Left renal cortex interstitium (tissue), 4 donors: Measurements from ENCODE around the gene MANEA. TPM values are rescaled to one million over a fixed set of nuclear protein-coding genes. Genes with fewer than 3 reads are reported as not detected.
"Not testable (repeated sequence)": the region's sequence is repeated elsewhere in the genome, so short reads cannot be mapped to it uniquely, and the experiment has no call there.

Source experiments
- DNase-seq, 4 donors: peaks; one replicate each; pipeline ENCODE4 v3.0.0-alpha.2; 2013; ENCODE audit warnings: low read depth in 4 of 4, low spot score in 2 of 4, missing footprints in 1 of 4
- polyA plus RNA-seq, 4 donors: library from polyadenylated mRNA; unstranded; fragments of 120-200 nt; gene quantifications; one replicate each; pipeline ENCODE4 v1.2.1, GENCODE V29; 2013; ENCODE audit not compliant: insufficient read length in 4 of 4

Gene MANEA
- polyA plus RNA-seq, 4 donors: 22.2 to 31.6 (median 29.6) TPM

DNA sequence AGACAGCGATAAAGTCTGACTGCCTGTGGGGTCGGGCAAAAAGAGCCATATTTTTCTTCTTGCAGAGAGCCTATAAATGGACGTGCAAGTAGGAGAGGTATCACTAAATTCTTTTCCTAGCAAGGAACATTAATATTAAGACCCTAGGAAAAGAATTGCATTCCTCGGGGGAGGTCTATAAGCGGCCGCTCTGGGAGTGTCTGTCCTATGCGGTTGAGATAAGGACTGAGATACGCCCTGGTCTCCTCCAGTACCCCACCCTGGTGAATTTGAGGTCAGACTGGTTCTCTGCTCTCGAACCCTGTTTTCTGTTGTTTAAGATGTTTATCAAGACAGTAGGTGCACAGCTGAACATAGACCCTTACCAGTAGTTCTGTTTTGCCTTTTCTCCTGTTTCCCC is 6.9 kb downstream of the MANEA start:
- not testable (repeated sequence) for DNase-seq

DNA sequence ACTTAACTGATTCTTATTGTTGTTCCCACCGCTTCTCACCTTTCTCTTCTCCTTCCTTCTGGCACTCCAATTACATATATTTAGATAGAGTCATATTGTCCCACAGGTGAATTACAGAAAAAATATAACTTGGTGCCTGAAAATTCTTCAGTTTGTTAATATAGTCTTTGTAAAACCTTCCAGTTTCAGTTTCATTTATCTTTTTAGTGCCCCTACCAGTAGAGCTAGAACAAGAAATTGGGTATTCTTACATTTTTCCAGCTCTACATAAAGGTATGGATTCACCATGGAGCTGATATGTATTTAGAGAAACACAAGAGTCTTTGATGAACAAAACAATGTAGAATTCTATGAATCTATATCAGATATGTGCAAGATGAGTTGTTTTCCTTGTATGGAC is 10.7 kb downstream of the MANEA start:
- DNase-seq: no peak

DNA sequence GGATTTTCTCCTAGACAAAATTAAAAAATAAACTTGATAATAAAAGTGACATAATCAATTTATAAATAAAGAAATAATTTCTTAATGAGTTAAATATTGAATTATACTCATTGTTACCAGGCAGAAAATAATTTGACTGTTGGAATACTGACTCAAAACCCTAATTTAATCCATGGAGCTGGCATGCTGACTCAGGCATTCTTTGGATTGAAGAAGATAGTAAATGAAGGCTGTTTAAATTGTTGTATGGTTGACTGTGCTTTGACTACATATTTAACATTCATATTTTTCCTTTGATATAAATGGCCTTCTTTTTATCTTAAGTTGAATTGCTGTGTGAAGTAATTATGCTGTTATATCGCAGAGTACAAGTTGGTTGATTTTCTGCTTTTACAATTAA is 11.7 kb downstream of the MANEA start:
- DNase-seq: no peak

DNA sequence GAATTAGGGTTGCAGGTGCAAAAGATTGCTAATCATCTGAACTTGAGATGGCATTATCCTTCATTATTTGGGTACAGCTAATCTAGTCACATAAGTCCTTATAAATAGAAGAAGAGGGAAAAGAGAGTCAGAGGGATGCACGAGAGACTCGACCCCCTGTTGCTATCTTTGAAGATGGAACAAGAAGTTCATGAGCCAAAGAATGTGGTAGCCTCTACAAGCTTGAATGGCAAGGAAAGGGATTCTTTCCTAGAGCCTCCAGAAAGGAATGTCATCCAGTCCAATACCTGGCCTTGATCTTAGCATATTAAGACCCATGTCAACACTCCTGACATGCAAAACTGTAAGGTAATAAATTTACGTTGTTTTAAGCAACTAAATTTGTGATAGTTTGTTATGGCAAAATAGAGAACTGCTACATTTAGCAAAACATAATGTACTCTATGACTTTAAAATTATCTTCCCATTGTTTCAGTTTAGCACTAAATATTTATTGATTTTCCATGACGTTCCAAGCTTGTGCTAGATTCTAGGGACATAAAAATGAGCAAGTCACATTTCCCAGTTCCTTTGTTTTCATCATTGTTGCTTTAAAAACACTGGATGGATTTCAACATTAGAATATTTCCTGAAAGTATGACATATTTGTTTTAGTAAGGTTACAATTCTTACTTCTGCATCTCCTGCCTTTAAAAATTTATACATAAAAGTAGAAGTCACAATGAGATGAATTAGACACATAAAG is 12.7 kb downstream of the MANEA start:
- no peak for DNase-seq

DNA sequence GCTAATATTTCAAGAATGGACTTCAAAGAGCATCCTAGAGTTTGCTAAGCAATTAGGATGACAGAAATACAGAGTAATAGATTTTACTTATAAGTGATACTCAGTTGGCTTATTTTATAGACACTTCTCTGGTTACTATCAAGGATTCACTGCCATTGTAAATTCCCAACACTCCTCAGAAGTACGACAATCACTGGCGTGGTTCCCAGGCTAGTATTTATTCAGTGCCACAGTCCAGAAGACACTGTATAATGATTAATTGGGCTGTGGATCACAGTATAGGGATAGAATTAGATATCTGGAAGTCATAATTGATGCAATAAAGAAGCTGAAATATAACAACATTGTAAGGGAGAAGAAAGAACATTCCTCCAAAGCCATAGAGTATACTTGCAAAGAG is 15.7 kb downstream of the MANEA start:
- no peak for DNase-seq

DNA sequence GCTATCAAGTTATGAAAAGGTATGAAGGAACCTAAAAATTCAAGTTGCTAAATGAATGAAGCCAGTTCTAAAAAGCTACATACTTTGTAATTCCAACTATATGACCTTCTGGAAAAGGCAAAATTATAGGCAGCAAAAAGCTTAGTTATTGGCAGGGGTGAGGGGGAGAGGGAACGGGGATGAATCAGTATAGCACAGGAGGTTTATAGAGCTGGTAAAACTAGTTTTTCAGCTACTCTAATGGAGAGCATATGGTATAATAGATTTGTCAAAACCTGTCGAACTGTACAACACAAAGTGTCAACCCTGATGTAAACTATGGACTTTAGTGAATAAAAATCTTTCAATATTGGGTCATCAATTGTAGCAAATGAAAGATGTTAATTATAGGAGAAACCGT is 18.7 kb downstream of the MANEA start:
- DNase-seq: no peak

DNA sequence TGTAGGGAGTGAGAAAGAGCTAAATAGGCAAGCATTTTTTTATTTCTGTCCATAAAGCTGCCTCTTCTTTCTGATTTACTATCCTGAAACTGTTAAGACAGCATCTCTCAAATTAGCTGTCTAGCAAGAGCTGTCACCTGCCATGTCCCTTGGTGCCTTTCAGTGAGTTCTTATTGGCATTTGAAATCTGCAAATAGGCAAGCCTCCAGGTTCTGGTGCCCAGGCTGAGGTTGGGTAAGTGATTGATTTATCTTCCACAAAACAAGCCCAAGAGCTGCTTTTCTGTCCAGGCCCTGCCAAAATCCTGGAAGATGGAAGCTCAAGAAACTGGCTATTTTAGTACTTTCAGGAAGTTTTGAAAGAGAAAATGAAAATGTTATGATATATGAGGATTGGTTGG is 22.4 kb downstream of the MANEA start:
- no peak for DNase-seq

DNA sequence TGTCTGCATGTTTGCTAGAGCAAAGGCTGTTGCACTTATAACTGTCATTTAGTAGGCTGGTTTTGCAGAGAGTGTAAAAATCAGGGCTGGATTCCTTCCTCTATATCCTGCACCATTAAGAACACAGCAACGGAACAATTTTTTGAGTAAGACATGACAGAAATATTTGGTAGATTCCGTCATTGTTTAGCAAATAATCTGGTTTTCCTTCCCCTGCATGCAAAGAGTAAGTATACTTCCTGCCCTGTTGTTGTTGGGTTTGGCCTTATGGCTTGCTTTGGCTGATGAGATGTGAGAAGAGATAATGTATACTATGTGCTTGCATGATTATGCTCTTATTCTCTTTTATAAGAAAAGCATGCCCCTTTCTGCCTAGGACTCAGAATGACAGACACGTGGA is 23.8 kb downstream of the MANEA start:
- DNase-seq: no peak

DNA sequence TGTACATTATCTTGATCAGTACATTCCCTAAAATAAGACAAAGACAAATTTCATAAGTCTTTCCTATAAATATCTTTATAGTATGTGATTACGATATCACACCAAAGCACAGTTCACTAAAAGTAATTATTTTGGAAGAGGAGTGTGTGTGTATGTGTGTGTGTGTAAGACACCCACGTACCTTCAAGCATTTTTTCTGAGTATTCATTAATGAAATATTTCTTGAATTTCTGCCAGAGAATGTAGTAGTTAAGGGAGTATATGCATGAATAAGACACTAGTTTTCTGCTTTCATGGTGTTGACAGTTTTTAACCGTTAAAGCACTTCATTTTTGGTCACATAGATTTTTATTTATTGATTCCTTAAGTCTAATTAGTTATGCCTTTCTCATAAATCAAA is 36.8 kb downstream of the MANEA start:
- no peak for DNase-seq

DNA sequence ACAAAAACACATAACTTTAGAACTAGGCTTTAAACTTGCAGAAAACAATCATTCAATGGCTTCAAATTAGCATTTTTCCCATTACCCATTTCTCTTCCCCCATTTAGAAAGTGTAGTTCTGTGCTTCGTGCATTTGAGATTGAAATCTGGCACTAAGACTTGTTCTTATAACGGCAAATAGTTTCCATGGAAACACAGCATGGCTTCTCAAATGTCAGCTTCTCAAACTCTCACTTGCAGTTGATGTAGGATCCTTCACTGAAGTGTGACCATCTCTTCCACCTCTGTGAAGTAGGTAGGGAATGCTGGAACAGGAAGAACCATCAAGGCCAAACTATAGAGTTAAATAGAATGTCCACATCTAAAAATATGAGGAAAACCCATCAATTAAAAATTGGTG is 52.2 kb downstream of the MANEA start:
- DNase-seq: peak in 2 of 4 donors; percentile 8 to 13

DNA sequence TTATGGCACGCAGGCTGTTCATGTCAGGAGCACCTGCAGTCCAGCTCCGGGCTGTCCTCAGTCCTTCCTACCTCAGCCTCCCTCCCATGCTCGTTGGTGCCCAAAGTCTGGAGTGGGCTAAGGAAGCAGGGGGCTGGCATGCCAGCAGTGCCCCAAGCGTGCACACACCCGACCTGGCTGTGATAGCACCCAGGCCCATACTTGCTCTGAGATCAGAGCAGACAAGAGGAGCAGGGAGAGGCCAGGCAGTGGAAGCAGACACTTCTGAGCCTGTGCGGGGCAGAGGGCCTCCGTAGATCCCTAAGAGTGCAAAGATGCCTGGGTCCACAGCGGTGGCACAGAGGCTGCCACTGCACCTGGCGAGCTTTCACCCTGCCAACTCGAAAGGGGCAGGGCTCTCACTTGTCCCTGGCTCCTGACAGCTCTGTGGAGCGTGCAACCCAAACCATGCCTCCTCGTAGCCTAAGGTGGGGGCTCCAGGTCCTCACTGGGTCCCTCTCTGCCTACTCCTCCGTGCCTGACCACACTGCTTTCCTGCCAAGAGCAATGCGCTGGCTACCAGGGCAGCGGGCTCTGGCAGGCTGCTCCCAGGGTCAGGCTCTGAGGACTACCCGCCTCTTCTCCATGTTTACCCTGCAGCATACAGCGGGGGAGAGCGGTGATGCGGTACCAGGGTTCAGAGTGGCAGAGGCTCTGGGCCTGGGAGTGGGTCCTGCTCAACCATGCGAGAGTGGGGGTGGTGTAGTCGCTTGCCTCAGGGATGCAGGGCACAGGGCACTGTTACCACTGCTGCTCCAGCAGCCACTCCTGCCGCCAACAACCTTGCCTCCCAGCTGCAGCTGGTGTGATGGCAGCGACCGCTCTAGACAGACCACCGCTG is 59.5 kb downstream of the MANEA start:
- peak in 3 of 4 donors; percentile 43 to 58 (median 53) for DNase-seq

DNA sequence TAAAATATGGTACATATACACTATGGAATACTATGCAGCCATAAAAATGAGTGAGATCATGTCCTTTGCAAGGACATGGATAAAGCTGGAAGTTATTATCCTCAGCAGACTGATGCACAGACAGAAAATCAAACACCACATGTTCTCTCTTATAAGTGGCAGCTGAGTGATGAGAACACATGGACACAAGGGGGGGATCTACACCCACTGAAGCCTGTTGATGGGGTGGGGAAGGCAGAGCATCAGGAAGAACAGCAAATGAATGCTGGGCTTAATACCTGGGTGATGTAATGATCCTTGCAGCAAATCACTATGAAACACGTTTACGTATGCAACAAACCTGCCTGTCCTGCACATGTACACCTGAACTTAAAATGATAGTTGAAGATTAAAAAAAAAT is 71.3 kb downstream of the MANEA start:
- no peak for DNase-seq

DNA sequence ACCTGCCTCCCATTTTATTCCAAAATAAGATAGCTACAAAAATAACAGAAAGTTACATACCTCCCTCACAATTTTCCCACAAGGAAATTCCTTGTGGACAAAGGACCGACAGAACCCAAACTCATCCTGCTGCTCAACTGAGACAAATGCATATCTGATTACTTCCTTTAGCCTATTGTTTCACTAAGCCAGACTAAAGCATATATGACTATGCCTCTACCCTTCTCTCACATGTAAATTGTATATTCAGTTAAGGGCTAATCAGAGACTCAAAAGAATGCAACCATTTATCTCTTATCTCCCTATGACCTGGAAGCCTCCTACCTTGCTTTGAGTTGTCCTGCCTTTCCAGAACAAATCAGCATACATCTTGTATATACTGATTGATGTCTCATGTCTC is 72.1 kb downstream of the MANEA start:
- DNase-seq: no peak

DNA sequence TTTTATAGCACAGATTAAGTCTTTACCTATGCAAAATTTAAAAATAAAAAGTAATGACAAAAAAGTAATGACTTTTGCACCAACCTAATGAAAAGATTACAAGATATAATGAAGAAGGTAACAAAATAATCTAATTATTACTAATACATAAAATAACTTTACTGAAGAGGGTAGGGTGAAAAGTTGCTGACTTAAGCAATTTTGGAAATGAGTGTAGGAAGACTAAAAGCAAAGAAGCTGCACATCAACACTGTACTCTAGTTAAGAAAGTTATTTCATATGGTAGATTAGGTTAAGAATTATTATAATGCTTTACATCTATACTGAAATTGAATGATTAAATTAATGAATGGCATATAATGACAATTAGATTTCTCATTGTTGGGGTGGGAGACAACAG is 76.8 kb downstream of the MANEA start:
- DNase-seq: no peak

DNA sequence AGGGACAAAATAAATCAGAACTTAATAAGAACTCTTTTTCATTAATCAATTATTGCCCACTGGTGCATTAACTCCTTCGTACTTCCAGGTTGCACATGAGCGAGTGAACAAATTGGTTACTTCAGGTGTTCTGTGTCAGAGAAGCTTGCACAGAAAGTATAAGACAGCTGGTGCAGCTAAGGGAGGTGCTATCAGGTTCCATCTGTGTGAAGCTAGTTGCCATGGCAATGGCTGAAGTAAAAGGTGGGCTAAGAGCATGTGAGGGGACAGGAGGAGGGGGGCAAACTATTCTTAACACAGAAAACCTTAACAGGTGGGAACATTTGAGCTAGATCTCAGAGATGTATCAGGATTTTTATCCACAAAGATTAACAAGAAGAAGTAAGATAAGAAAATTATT is 81.6 kb downstream of the MANEA start:
- peak in 3 of 4 donors; percentile 32 to 47 (median 33) for DNase-seq
